GM12878 (cell line): ENCODE data around the gene SHC1. TPM values are rescaled to one million over a fixed set of nuclear protein-coding genes. Genes with fewer than 3 reads are reported as not detected.
A peak's percentile ranks its signal among the peaks of the same experiment; 100 is the strongest.

Source experiments
- BCL11A ChIP-seq: IDR thresholded peaks from 2 replicates; pipeline ENCODE4 v1.6.1; 2011; ENCODE audit warnings: low read depth, low read length
- CEBPZ ChIP-seq: fragments of 150-350 bp; IDR thresholded peaks from 2 replicates; pipeline ENCODE4 v1.6.1; 2016; ENCODE audit warnings: low read depth, low read length
- CHD1 ChIP-seq: IDR thresholded peaks from 2 replicates; pipeline ENCODE4 v1.6.1; 2012; ENCODE audit warnings: low read depth, low read length, improper control_type of control experiment
- CTCF ChIP-seq, 3 experiments: IDR thresholded peaks in 2 of 3; conservative IDR thresholded peaks in 1 of 3; 2 replicates each; pipeline ENCODE4 v1.5.1; 2011; ENCODE audit warnings: low read depth in 3 of 3, low read length in 3 of 3, mild to moderate bottlenecking in 3 of 3, control low read depth in 2 of 3, moderate library complexity in 2 of 3, inconsistent platforms in 1 of 3, mixed read lengths in 1 of 3; ENCODE audit not compliant: control insufficient read depth in 2 of 3, insufficient read depth in 1 of 3; ENCODE audit errors: extremely low read depth in 1 of 3
- ESRRA ChIP-seq: IDR thresholded peaks from 2 replicates; pipeline ENCODE4 v1.6.1; 2012; ENCODE audit warnings: mild to moderate bottlenecking, low read length, improper control_type of control experiment
- JUNB ChIP-seq: IDR thresholded peaks from 2 replicates; pipeline ENCODE4 v1.6.1; 2016; ENCODE audit warnings: antibody characterized with exemption, mild to moderate bottlenecking
- MAX ChIP-seq: IDR thresholded peaks from 2 replicates; pipeline ENCODE4 v1.6.1; 2012; ENCODE audit warnings: low read depth, low read length, improper control_type of control experiment
- NR2C1 ChIP-seq: fragments of 450-650 bp; IDR thresholded peaks from 2 replicates; pipeline ENCODE4 v1.6.1; 2017; ENCODE audit warnings: antibody characterized with exemption, mild to moderate bottlenecking, moderate library complexity
- PRDM15 ChIP-seq: fragments of 450-650 bp; formaldehyde crosslinking; IDR thresholded peaks from 2 replicates; pipeline ENCODE4 v1.4.0; 2020; ENCODE audit warnings: mild to moderate bottlenecking, moderate library complexity
- SMC3 ChIP-seq: IDR thresholded peaks from 2 replicates; pipeline ENCODE4 v1.6.1; 2011; ENCODE audit warnings: low read length, improper control_type of control experiment, borderline replicate concordance
- SUZ12 ChIP-seq: fragments of 200-600 bp; sonication (generic); IDR thresholded peaks from one replicate; pipeline ENCODE4 v1.6.1; 2018; ENCODE audit warnings: antibody characterized with exemption, mild to moderate bottlenecking; ENCODE audit not compliant: unreplicated experiment
- TARDBP ChIP-seq: IDR thresholded peaks from 2 replicates; pipeline ENCODE4 v1.6.1; 2016; ENCODE audit warnings: borderline replicate concordance
- ZBTB11 ChIP-seq: fragments of 450-650 bp; formaldehyde crosslinking; IDR thresholded peaks from 2 replicates; pipeline ENCODE4 v1.5.0; 2022; ENCODE audit warnings: mild to moderate bottlenecking, missing genetic modification characterization
- ZNF24 ChIP-seq: fragments of 450-650 bp; IDR thresholded peaks from 2 replicates; pipeline ENCODE4 v1.6.1; 2017; ENCODE audit warnings: antibody characterized with exemption, mild to moderate bottlenecking
- ZNF384 ChIP-seq: IDR thresholded peaks from 2 replicates; pipeline ENCODE4 v1.6.1; 2012; ENCODE audit warnings: low read depth, mild to moderate bottlenecking, low read length, improper control_type of control experiment, borderline replicate concordance
- ZSCAN29 ChIP-seq: fragments of 450-650 bp; IDR thresholded peaks from 2 replicates; pipeline ENCODE4 v1.6.1; 2017; ENCODE audit warnings: mild to moderate bottlenecking, moderate library complexity
- polyA plus RNA-seq, 11 experiments: library from polyadenylated mRNA; depleted of rRNA in 4 of 11; unstranded in 6 of 11; stranded (reverse) in 5 of 11; fragments of >200 nt; fragmentation: Nextera tagmentation in 4 of 11; fragmentation: Illumina TruSeq in 1 of 11; extraction: Ambion mirVana in 4 of 11; extraction: Trizol in 1 of 11; gene quantifications; 1 replicate in 1 of 11; 2 replicates in 10 of 11; pipeline versions ENCODE4 v1.2.1 to v1.2.3, GENCODE V29; 2011 to 2016; ENCODE audit warnings: inconsistent platforms in 2 of 11, missing spikeins in 2 of 11, low read depth in 1 of 11
- total RNA-seq, 4 experiments: library from RNA; depleted of rRNA in 3 of 4; stranded (reverse); fragments of >200 nt in 3 of 4; fragmentation: Illumina TruSeq in 1 of 4; extraction: Trizol in 1 of 4; gene quantifications; 2 replicates each; pipeline versions ENCODE4 v1.2.1 to v1.2.3, GENCODE V29; 2013 to 2021

The SHC1 gene
- total and polyA plus RNA-seq, 10 of the 15 experiments (the other 5 are each of a cell fraction or from before 2014, with no cell fraction given), result 2.6 to 49.3 (median 25.2) TPM

GRCh38 chr1:154999571-155000410 is 29.2 kb upstream of the SHC1 start (continued):
- TF ChIP-seq PRDM15 (0 out of 2 replicates have a peak, but pooled peaks have one; percentile 59), ESRRA (no peak), JUNB (no peak), TARDBP (no peak), ZNF384 (no peak), NR2C1 (no peak), CEBPZ (no peak), SMC3 (no peak), CHD1 (no peak), CTCF (IDR thresholded peaks at IDR 0.05 in 2 of 3, conservative IDR thresholded peaks at IDR 0.05 in 1 of 3; ENCODE audit: control insufficient read depth in 2 of 3, extremely low read depth in 1 of 3, insufficient read depth in 1 of 3, low read depth in 3 of 3, low read length in 3 of 3) (no peak), ZSCAN29 (no peak), MAX (peak; percentile 89), SUZ12 (no peak), BCL11A (no peak), ZNF24 (no peak), ZBTB11 (no peak)
